Sigmoid colon (tissue), 7 donors: ENCODE data around the gene EIF4H. TPM values are rescaled to one million over a fixed set of nuclear protein-coding genes. Genes with fewer than 3 reads are reported as not detected.

ENCODE experiments used
- DNase-seq: peaks from one replicate; pipeline ENCODE4 v3.0.0-alpha.2; 2019
- H3K27ac ChIP-seq, 4 donors: fragments of 200-600 bp; sonication (generic); one replicate each; pipeline ENCODE4 v1.5.1; 2016 to 2019; ENCODE audit warnings: mild to moderate bottlenecking in 1 of 4
- H3K27me3 ChIP-seq, 3 donors: fragments of 200-600 bp; sonication (generic); one replicate each; pipeline ENCODE4 v1.5.1; 2019; ENCODE audit warnings: mild to moderate bottlenecking in 1 of 3
- H3K36me3 ChIP-seq, 4 donors: fragments of 200-600 bp; sonication (generic); one replicate each; pipeline ENCODE4 v1.5.1; 2016 to 2019
- H3K4me1 ChIP-seq, 4 donors: fragments of 200-600 bp; sonication (generic); one replicate each; pipeline ENCODE4 v1.5.1; 2017 to 2019
- H3K4me3 ChIP-seq, 4 donors: fragments of 200-600 bp; sonication (generic); one replicate each; pipeline ENCODE4 v1.5.1; 2017 to 2019; ENCODE audit warnings: mild to moderate bottlenecking in 2 of 4, moderate library complexity in 1 of 4
- H3K9me3 ChIP-seq, 4 donors: fragments of 200-600 bp in 3 of 4; sonication (generic) in 3 of 4; one replicate each; pipeline versions ENCODE4 v1.5.1 to v1.6.1; 2013 to 2019
- CTCF ChIP-seq, 4 experiments: fragments of 450-650 bp in 3 of 4; fragments of 200-600 bp in 1 of 4; IDR thresholded peaks; one replicate each; pipeline ENCODE4 v1.5.1; 2016 to 2019; ENCODE audit warnings: antibody characterized with exemption in 4 of 4, mild to moderate bottlenecking in 3 of 4, moderate library complexity in 2 of 4
- EP300 ChIP-seq, 4 donors: sonication (generic); formaldehyde crosslinking; IDR thresholded peaks; one replicate each; pipeline ENCODE4 v1.6.1; 2017; ENCODE audit warnings: antibody characterized with exemption in 4 of 4
- POLR2A ChIP-seq, 2 donors: fragments of 450-650 bp; IDR thresholded peaks; one replicate each; pipeline ENCODE4 v1.6.1; 2016; ENCODE audit warnings: antibody characterized with exemption in 2 of 2, mild to moderate bottlenecking in 2 of 2, moderate library complexity in 2 of 2
- POLR2AphosphoS5 ChIP-seq, 4 donors: sonication (generic); formaldehyde crosslinking; IDR thresholded peaks; one replicate each; pipeline ENCODE4 v1.6.1; 2017; ENCODE audit warnings: antibody characterized with exemption in 4 of 4
- WGBS, 2 donors: extraction: QIAGEN DNeasy Blood & Tissue Kit; methylation state at CpG; one replicate each; pipeline ENCODE4 v1.1.7; 2013; 5-methylcytosine and 5-hydroxymethylcytosine counted together
- intact Hi-C: fragments of 100-400 bp; cut with DNase I; formaldehyde crosslinking; loops from one replicate; pipeline ENCODE4 v1.15.1; 2023
- polyA plus RNA-seq, 3 donors: library from polyadenylated mRNA; stranded (reverse); fragments of 200-250 nt; gene quantifications; one replicate each; pipeline ENCODE4 v1.2.3, GENCODE V29; 2013
- total RNA-seq, 4 donors: library from RNA; depleted of rRNA; stranded (reverse); fragments of >200 nt; gene quantifications; one replicate each; pipeline ENCODE4 v1.1.0, GENCODE V29; 2016
- donor health status: healthy with polysubstance abuse.
- donor health status: Bipolar disorder and iron deficiency.
- donor health status: healthy.

The EIF4H gene
- total and polyA plus RNA-seq, 7 donors = 196 to 274 (median 224) TPM

- intact Hi-C loops = loop anchor here (2.0 to 5.0 kb wide), 2 partner anchors 77 to 597 kb away; partner anchors contain the start of genes RFC2 and TBL2
- no peak for TF ChIP-seq EP300 (IDR thresholded peaks at IDR 0.05)
- TF ChIP-seq POLR2A (IDR thresholded peaks at IDR 0.05) = peak in 1 of 2 donors; percentile 16
- Histone ChIP-seq H3K9me3 (no peaks in the 10 kb centered on the region), H3K27ac (peak overlapping the region; percentile 97 to 99 (median 98)), H3K27me3 (no peaks in the 10 kb centered on the region), H3K4me1 (peaks cover 0 to 67% (median 64%) of the 10 kb centered on the region in 4 donors), H3K4me3 (peak overlapping the region; percentile 90 to 97 (median 96)), H3K36me3 (no peaks in the 10 kb centered on the region)
- DNase-seq = no peak
- 2 to 9% methylated on average over 6 of the region's 6 CpGs for WGBS, 2 donors
Observed at GRCh38 chr7:74175340-74175739, 1.2 kb downstream of the EIF4H start.

GRCh38 chr7:74176555-74176954 lies 2.4 kb downstream of the EIF4H start:
- Histone ChIP-seq H3K4me1 (peaks cover 0 to 79% (median 76%) of the 10 kb centered on the region in 4 donors), H3K27ac (peak overlapping the region in 3 of 4 donors; percentile 39 to 99 (median 58)), H3K36me3 (peaks cover 0 to 2% (median 0%) of the 10 kb centered on the region in 4 donors), H3K27me3 (no peaks in the 10 kb centered on the region), H3K9me3 (no peaks in the 10 kb centered on the region), H3K4me3 (no peak overlapping the region)
- WGBS, 2 donors = 64 to 67% methylated on average over 3 of the region's 3 CpGs
- no peak for DNase-seq
- TF ChIP-seq POLR2A (IDR thresholded peaks at IDR 0.05) (no peak), EP300 (IDR thresholded peaks at IDR 0.05) (no peak), CTCF (IDR thresholded peaks at IDR 0.05) (no peak), POLR2AphosphoS5 (IDR thresholded peaks at IDR 0.05) (no peak)
- intact Hi-C loops = loop anchor here (5.0 kb wide), 1 partner anchor 76 kb away; the partner anchor contains the start of gene RFC2

- intact Hi-C loops = loop anchor here (5.0 kb wide), 1 partner anchor 74 kb away; the partner anchor contains the start of gene RFC2
- H3K4me1 ChIP-seq = peaks cover 0 to 88% (median 87%) of the 10 kb centered on the region in 4 donors
- peaks cover 0 to 6% (median 0%) of the 10 kb centered on the region in 4 donors for H3K36me3 ChIP-seq
- 56 to 69% methylated on average over 9 of the region's 9 CpGs for WGBS, 2 donors
- H3K27ac ChIP-seq = peak overlapping the region; percentile 4 to 99 (median 48)
- no peak for TF ChIP-seq POLR2AphosphoS5 (IDR thresholded peaks at IDR 0.05)
- TF ChIP-seq CTCF (IDR thresholded peaks at IDR 0.05) = no peak
- TF ChIP-seq POLR2A (IDR thresholded peaks at IDR 0.05) = no peak
- no peak for TF ChIP-seq EP300 (IDR thresholded peaks at IDR 0.05)
- no peaks in the 10 kb centered on the region for H3K9me3 ChIP-seq
- no peak overlapping the region for H3K4me3 ChIP-seq
- no peak for DNase-seq
- no peaks in the 10 kb centered on the region for H3K27me3 ChIP-seq
Observed at GRCh38 chr7:74178632-74179031, 4.5 kb downstream of the EIF4H start.

GRCh38 chr7:74179935-74180604 lies 5.9 kb downstream of the EIF4H start:
- H3K27me3 ChIP-seq = no peaks in the 10 kb centered on the region
- intact Hi-C loops = loop anchor here (5.0 kb wide), 1 partner anchor 72 kb away; the partner anchor contains the start of gene RFC2
- peaks cover 0 to 6% (median 0%) of the 10 kb centered on the region in 4 donors for H3K36me3 ChIP-seq
- H3K27ac ChIP-seq = peak overlapping the region in 3 of 4 donors; percentile 33 to 99 (median 58)
- WGBS, 2 donors = 68 to 69% methylated on average over 3 of the region's 3 CpGs
- H3K4me3 ChIP-seq = no peak overlapping the region
- no peaks in the 10 kb centered on the region for H3K9me3 ChIP-seq
- TF ChIP-seq EP300 (IDR thresholded peaks at IDR 0.05) = no peak
- no peak for TF ChIP-seq POLR2AphosphoS5 (IDR thresholded peaks at IDR 0.05)
- no peak for TF ChIP-seq CTCF (IDR thresholded peaks at IDR 0.05)
- peaks cover 0 to 100% (median 94%) of the 10 kb centered on the region in 4 donors for H3K4me1 ChIP-seq
- DNase-seq = no peak

GRCh38 chr7:74180866-74181265 lies 6.7 kb downstream of the EIF4H start:
- Histone ChIP-seq H3K36me3 (peaks cover 0 to 6% (median 0%) of the 10 kb centered on the region in 4 donors), H3K9me3 (no peaks in the 10 kb centered on the region), H3K4me1 (peaks cover 0 to 100% (median 94%) of the 10 kb centered on the region in 4 donors), H3K27ac (peak overlapping the region in 3 of 4 donors; percentile 33 to 99 (median 58)), H3K4me3 (no peak overlapping the region), H3K27me3 (no peaks in the 10 kb centered on the region)
- 73 to 79% methylated on average over 1 of the region's 1 CpG for WGBS, 2 donors
- TF ChIP-seq POLR2AphosphoS5 (IDR thresholded peaks at IDR 0.05) (no peak), EP300 (IDR thresholded peaks at IDR 0.05) (no peak), POLR2A (IDR thresholded peaks at IDR 0.05) (no peak), CTCF (IDR thresholded peaks at IDR 0.05) (no peak)
- no peak for DNase-seq
- intact Hi-C loops = no loop called here
